H1 (cell line): ENCODE measurements around the gene GABRG3. TPM values are rescaled to one million over a fixed set of nuclear protein-coding genes. Genes with fewer than 3 reads are reported as not detected.

Experiments
- ATF2 ChIP-seq: IDR thresholded peaks from 2 replicates; pipeline ENCODE4 v1.6.1; 2012; ENCODE audit warnings: low read length, inconsistent platforms
- JUND ChIP-seq: IDR thresholded peaks from 2 replicates; pipeline ENCODE4 v1.6.1; 2011; ENCODE audit warnings: mild to moderate bottlenecking, improper control_type of control experiment, low read length
- SP4 ChIP-seq: IDR thresholded peaks from 2 replicates; pipeline ENCODE4 v1.6.1; 2012; ENCODE audit warnings: low read length, inconsistent platforms
- TEAD4 ChIP-seq: IDR thresholded peaks from 2 replicates; pipeline ENCODE4 v1.6.1; 2012; ENCODE audit warnings: low read depth, low read length, inconsistent platforms, mixed read lengths
- polyA plus RNA-seq, 7 experiments: library from polyadenylated mRNA; depleted of rRNA in 3 of 7; stranded (reverse) in 5 of 7; unstranded in 2 of 7; fragments of >200 nt in 5 of 7; fragments of 200-250 nt in 2 of 7; gene quantifications; 1 replicate in 5 of 7; 2 replicates in 1 of 7; 4 replicates in 1 of 7; pipeline versions ENCODE4 v1.2.1 to v1.2.3, GENCODE V29; 2011 to 2013; ENCODE audit warnings: missing spikeins in 2 of 7, mixed read lengths in 2 of 7
- total RNA-seq: library from RNA; stranded (reverse); fragmentation: NEBNext Ultra II Directional; extraction: Animal tissue kit (Norgen Biotek cat#: 25700); gene quantifications from 2 replicates; pipeline ENCODE4 v1.2.1, GENCODE V29; 2021
- TF ChIP-seq, protein P1 (sequence below): fragments of 300-600 bp; sonication (generic); IDR thresholded peaks from 2 replicates; pipeline ENCODE4 v1.7.1; 2012; ENCODE audit warnings: low read length, moderate library complexity, mild to moderate bottlenecking, inconsistent platforms; ENCODE audit not compliant: insufficient replicate concordance

GABRG3 gene
- total and polyA plus RNA-seq, 2 of the 8 experiments (the other 6 are each of a cell fraction or from before 2014, with no cell fraction given) = 0.17 to 0.80 TPM

DNA sequence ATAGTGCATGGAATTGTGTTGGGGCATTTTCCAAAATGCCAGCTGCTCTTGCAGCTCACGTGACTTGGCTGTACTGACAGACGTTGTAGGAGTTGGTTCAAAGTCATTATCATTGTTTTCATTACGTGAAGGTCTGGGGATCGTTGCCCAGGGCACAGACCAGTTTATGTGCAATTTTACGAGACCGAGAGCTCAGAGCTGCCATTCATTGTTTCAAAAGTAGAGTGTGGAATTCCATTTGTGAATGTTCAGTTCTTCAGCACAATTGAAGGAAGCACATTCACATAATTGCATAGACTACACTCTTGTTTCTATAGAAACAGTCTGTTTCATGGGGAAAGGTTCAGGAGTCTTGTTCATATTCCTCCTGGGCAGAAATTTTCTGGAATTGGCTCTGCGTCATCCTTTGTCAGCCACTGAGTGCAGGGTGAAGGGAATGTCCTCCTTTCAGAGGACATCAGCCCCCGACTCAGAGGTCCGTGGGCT, 54.5 kb downstream of the GABRG3 start (continued):
- TF ChIP-seq, protein P1, sequence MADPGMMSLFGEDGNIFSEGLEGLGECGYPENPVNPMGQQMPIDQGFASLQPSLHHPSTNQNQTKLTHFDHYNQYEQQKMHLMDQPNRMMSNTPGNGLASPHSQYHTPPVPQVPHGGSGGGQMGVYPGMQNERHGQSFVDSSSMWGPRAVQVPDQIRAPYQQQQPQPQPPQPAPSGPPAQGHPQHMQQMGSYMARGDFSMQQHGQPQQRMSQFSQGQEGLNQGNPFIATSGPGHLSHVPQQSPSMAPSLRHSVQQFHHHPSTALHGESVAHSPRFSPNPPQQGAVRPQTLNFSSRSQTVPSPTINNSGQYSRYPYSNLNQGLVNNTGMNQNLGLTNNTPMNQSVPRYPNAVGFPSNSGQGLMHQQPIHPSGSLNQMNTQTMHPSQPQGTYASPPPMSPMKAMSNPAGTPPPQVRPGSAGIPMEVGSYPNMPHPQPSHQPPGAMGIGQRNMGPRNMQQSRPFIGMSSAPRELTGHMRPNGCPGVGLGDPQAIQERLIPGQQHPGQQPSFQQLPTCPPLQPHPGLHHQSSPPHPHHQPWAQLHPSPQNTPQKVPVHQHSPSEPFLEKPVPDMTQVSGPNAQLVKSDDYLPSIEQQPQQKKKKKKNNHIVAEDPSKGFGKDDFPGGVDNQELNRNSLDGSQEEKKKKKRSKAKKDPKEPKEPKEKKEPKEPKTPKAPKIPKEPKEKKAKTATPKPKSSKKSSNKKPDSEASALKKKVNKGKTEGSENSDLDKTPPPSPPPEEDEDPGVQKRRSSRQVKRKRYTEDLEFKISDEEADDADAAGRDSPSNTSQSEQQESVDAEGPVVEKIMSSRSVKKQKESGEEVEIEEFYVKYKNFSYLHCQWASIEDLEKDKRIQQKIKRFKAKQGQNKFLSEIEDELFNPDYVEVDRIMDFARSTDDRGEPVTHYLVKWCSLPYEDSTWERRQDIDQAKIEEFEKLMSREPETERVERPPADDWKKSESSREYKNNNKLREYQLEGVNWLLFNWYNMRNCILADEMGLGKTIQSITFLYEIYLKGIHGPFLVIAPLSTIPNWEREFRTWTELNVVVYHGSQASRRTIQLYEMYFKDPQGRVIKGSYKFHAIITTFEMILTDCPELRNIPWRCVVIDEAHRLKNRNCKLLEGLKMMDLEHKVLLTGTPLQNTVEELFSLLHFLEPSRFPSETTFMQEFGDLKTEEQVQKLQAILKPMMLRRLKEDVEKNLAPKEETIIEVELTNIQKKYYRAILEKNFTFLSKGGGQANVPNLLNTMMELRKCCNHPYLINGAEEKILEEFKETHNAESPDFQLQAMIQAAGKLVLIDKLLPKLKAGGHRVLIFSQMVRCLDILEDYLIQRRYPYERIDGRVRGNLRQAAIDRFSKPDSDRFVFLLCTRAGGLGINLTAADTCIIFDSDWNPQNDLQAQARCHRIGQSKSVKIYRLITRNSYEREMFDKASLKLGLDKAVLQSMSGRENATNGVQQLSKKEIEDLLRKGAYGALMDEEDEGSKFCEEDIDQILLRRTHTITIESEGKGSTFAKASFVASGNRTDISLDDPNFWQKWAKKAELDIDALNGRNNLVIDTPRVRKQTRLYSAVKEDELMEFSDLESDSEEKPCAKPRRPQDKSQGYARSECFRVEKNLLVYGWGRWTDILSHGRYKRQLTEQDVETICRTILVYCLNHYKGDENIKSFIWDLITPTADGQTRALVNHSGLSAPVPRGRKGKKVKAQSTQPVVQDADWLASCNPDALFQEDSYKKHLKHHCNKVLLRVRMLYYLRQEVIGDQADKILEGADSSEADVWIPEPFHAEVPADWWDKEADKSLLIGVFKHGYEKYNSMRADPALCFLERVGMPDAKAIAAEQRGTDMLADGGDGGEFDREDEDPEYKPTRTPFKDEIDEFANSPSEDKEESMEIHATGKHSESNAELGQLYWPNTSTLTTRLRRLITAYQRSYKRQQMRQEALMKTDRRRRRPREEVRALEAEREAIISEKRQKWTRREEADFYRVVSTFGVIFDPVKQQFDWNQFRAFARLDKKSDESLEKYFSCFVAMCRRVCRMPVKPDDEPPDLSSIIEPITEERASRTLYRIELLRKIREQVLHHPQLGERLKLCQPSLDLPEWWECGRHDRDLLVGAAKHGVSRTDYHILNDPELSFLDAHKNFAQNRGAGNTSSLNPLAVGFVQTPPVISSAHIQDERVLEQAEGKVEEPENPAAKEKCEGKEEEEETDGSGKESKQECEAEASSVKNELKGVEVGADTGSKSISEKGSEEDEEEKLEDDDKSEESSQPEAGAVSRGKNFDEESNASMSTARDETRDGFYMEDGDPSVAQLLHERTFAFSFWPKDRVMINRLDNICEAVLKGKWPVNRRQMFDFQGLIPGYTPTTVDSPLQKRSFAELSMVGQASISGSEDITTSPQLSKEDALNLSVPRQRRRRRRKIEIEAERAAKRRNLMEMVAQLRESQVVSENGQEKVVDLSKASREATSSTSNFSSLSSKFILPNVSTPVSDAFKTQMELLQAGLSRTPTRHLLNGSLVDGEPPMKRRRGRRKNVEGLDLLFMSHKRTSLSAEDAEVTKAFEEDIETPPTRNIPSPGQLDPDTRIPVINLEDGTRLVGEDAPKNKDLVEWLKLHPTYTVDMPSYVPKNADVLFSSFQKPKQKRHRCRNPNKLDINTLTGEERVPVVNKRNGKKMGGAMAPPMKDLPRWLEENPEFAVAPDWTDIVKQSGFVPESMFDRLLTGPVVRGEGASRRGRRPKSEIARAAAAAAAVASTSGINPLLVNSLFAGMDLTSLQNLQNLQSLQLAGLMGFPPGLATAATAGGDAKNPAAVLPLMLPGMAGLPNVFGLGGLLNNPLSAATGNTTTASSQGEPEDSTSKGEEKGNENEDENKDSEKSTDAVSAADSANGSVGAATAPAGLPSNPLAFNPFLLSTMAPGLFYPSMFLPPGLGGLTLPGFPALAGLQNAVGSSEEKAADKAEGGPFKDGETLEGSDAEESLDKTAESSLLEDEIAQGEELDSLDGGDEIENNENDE = no peak
- TF ChIP-seq TEAD4 (no peak), ATF2 (no peak), JUND (no peak), SP4 (no peak)
